Liver (tissue), 9 donors: ENCODE results near the gene TMEM165. TPM values are rescaled to one million over a fixed set of nuclear protein-coding genes. Genes with fewer than 3 reads are reported as not detected.

Experiments used
- DNase-seq: peaks from one replicate; pipeline ENCODE4 v3.0.0-alpha.2; 2017; ENCODE audit warnings: low spot score
- H3K27ac ChIP-seq, 2 donors: one replicate each; pipeline ENCODE4 v1.7.0; 2013; ENCODE audit warnings: inconsistent platforms in 2 of 2, low read length in 2 of 2, control low read depth in 1 of 2, low read depth in 1 of 2, mild to moderate bottlenecking in 1 of 2
- H3K27me3 ChIP-seq, 4 donors: one replicate each; pipeline versions ENCODE4 v1.6.1 to v1.7.0; 2013; ENCODE audit warnings: low read length in 3 of 4, inconsistent platforms in 1 of 4, mild to moderate bottlenecking in 1 of 4, moderate library complexity in 1 of 4; ENCODE audit not compliant: control insufficient read depth in 4 of 4, insufficient read depth in 4 of 4
- H3K36me3 ChIP-seq, 4 donors: one replicate each; pipeline versions ENCODE4 v1.6.1 to v1.7.0; 2013; ENCODE audit warnings: low read length in 3 of 4, mild to moderate bottlenecking in 3 of 4, low read depth in 1 of 4, moderate library complexity in 1 of 4; ENCODE audit not compliant: control insufficient read depth in 4 of 4, insufficient read depth in 3 of 4
- H3K4me1 ChIP-seq, 4 donors: one replicate each; pipeline versions ENCODE4 v1.6.1 to v1.7.0; 2013; ENCODE audit warnings: low read length in 3 of 4, mild to moderate bottlenecking in 3 of 4, moderate library complexity in 1 of 4; ENCODE audit not compliant: control insufficient read depth in 4 of 4, insufficient read depth in 4 of 4
- H3K4me3 ChIP-seq, 3 donors: one replicate each; pipeline versions ENCODE4 v1.6.1 to v1.7.0; 2013; ENCODE audit warnings: low read length in 3 of 3, control low read depth in 1 of 3, low read depth in 1 of 3, mild to moderate bottlenecking in 1 of 3
- H3K9ac ChIP-seq, 2 donors: one replicate each; pipeline ENCODE4 v1.7.0; 2013; ENCODE audit warnings: low read length in 2 of 2, mild to moderate bottlenecking in 2 of 2, moderate library complexity in 2 of 2, control low read depth in 1 of 2, low read depth in 1 of 2
- H3K9me3 ChIP-seq, 4 donors: one replicate each; pipeline versions ENCODE4 v1.6.1 to v1.7.0; 2013; ENCODE audit warnings: low read length in 3 of 4; ENCODE audit not compliant: control insufficient read depth in 4 of 4
- ATF3 ChIP-seq: IDR thresholded peaks from 2 replicates; pipeline ENCODE4 v1.6.1; 2016; ENCODE audit warnings: antibody characterized with exemption
- CTCF ChIP-seq: fragments of 150-350 bp; IDR thresholded peaks from 2 replicates; pipeline ENCODE4 v1.5.1; 2017; ENCODE audit warnings: improper control_type of control experiment, low read depth, low read length; ENCODE audit not compliant: missing input control
- EGR1 ChIP-seq, 2 donors: IDR thresholded peaks; 2 replicates each; pipeline ENCODE4 v1.6.1; 2016 to 2018; ENCODE audit warnings: antibody characterized with exemption in 2 of 2, low read depth in 2 of 2
- FOXA1 ChIP-seq: IDR thresholded peaks from 2 replicates; pipeline ENCODE4 v1.6.1; 2016; ENCODE audit warnings: antibody characterized with exemption
- FOXA2 ChIP-seq: IDR thresholded peaks from 2 replicates; pipeline ENCODE4 v1.6.1; 2016; ENCODE audit warnings: antibody characterized with exemption
- HNF4A ChIP-seq, 2 donors: conservative IDR thresholded peaks; 2 replicates each; pipeline ENCODE4 v1.6.1; 2016; ENCODE audit warnings: antibody characterized with exemption in 2 of 2, mild to moderate bottlenecking in 2 of 2
- HNF4G ChIP-seq: IDR thresholded peaks from 2 replicates; pipeline ENCODE4 v1.6.1; 2016; ENCODE audit warnings: antibody characterized with exemption
- JUND ChIP-seq, 2 donors: IDR thresholded peaks; 2 replicates each; pipeline ENCODE4 v1.6.1; 2016; ENCODE audit warnings: antibody characterized with exemption in 2 of 2
- MAX ChIP-seq: IDR thresholded peaks from 2 replicates; pipeline ENCODE4 v1.6.1; 2016; ENCODE audit warnings: antibody characterized with exemption
- NR2F2 ChIP-seq: IDR thresholded peaks from 2 replicates; pipeline ENCODE4 v1.6.1; 2016; ENCODE audit warnings: antibody characterized with exemption
- RAD21 ChIP-seq, 2 donors: IDR thresholded peaks; 2 replicates each; pipeline ENCODE4 v1.6.1; 2016; ENCODE audit warnings: antibody characterized with exemption in 2 of 2, mild to moderate bottlenecking in 2 of 2
- REST ChIP-seq: IDR thresholded peaks from 2 replicates; pipeline ENCODE4 v1.6.1; 2016; ENCODE audit warnings: antibody characterized with exemption, mild to moderate bottlenecking
- RXRA ChIP-seq, 2 donors: IDR thresholded peaks; 2 replicates each; pipeline ENCODE4 v1.6.1; 2017 to 2018; ENCODE audit warnings: antibody characterized with exemption in 2 of 2, mild to moderate bottlenecking in 1 of 2
- SP1 ChIP-seq: IDR thresholded peaks from 2 replicates; pipeline ENCODE4 v1.6.1; 2018; ENCODE audit warnings: antibody characterized with exemption, mild to moderate bottlenecking
- TAF1 ChIP-seq: conservative IDR thresholded peaks from 2 replicates; pipeline ENCODE4 v1.6.1; 2016; ENCODE audit warnings: antibody characterized with exemption, mild to moderate bottlenecking
- YY1 ChIP-seq: IDR thresholded peaks from 2 replicates; pipeline ENCODE4 v1.6.1; 2016; ENCODE audit warnings: antibody characterized with exemption, mild to moderate bottlenecking
- ZBTB33 ChIP-seq: IDR thresholded peaks from 2 replicates; pipeline ENCODE4 v1.6.1; 2016; ENCODE audit warnings: antibody characterized with exemption
- WGBS: extraction: QIAGEN DNeasy Blood & Tissue Kit; methylation state at CpG from one replicate; pipeline ENCODE4 v1.1.7; 2013; 5-methylcytosine and 5-hydroxymethylcytosine counted together
- polyA plus RNA-seq, 2 donors: library from polyadenylated mRNA; stranded (reverse) in 1 of 2; unstranded in 1 of 2; fragments of 200-250 nt in 1 of 2; fragments of >200 nt in 1 of 2; fragmentation: Nextera tagmentation in 1 of 2; extraction: Ambion mirVana in 1 of 2; gene quantifications; one replicate each; pipeline versions ENCODE4 v1.2.1 to v1.2.3, GENCODE V29; 2013 to 2015
- total RNA-seq, 2 donors: library from RNA; depleted of rRNA; stranded (reverse); fragments of >200 nt; gene quantifications; one replicate each; pipeline ENCODE4 v1.2.3, GENCODE V29; 2014
- donor health status: healthy.
- donor health status: healthy.
- donor health status: healthy.
- donor health status: healthy.
- donor health status: healthy.

TMEM165 gene
- total and polyA plus RNA-seq, 4 donors, result 16.4 to 42.1 (median 29.1) TPM

GRCh38 chr4:55437356-55437796 is 41.6 kb downstream of the TMEM165 start:
- Histone ChIP-seq H3K36me3 (peaks cover 10 to 40% (median 23%) of the 10 kb centered on the region in 4 donors), H3K9ac (no peak overlapping the region), H3K4me3 (no peak overlapping the region), H3K27me3 (no peaks in the 10 kb centered on the region), H3K4me1 (no peaks in the 10 kb centered on the region), H3K27ac (no peak overlapping the region), H3K9me3 (no peaks in the 10 kb centered on the region)
- no peak for DNase-seq
- WGBS, result 85% methylated on average over 5 of the region's 5 CpGs
- no peak for TF ChIP-seq FOXA2
- no peak for TF ChIP-seq HNF4A (conservative IDR thresholded peaks at IDR 0.05)
- TF ChIP-seq ATF3, result no peak
- TF ChIP-seq CTCF, result no peak
- no peak for TF ChIP-seq SP1
- no peak for TF ChIP-seq EGR1 (IDR thresholded peaks at IDR 0.05; ENCODE audit: low read depth in 2 of 2)
- TF ChIP-seq REST, result no peak
- TF ChIP-seq HNF4G, result no peak
- no peak for TF ChIP-seq NR2F2
- TF ChIP-seq ZBTB33, result no peak
- no peak for TF ChIP-seq RAD21 (IDR thresholded peaks at IDR 0.05)
- no peak for TF ChIP-seq YY1
- TF ChIP-seq RXRA (IDR thresholded peaks at IDR 0.05), result no peak
- TF ChIP-seq FOXA1, result no peak

GRCh38 chr4:55437823-55438222 is 42.1 kb downstream of the TMEM165 start:
- H3K9me3 ChIP-seq, result no peaks in the 10 kb centered on the region
- WGBS, result 92% methylated on average over 3 of the region's 3 CpGs
- H3K9ac ChIP-seq, result no peak overlapping the region
- H3K4me1 ChIP-seq, result no peaks in the 10 kb centered on the region
- no peaks in the 10 kb centered on the region for H3K27me3 ChIP-seq
- H3K36me3 ChIP-seq, result peaks cover 10 to 41% (median 23%) of the 10 kb centered on the region in 4 donors
- H3K27ac ChIP-seq, result no peak overlapping the region
- no peak overlapping the region for H3K4me3 ChIP-seq
- DNase-seq, result no peak
- TF ChIP-seq HNF4A (conservative IDR thresholded peaks at IDR 0.05), result no peak
- no peak for TF ChIP-seq SP1
- no peak for TF ChIP-seq TAF1
- TF ChIP-seq JUND (IDR thresholded peaks at IDR 0.05), result no peak
- no peak for TF ChIP-seq ZBTB33
- no peak for TF ChIP-seq FOXA1
- no peak for TF ChIP-seq ATF3
- TF ChIP-seq FOXA2, result no peak
- TF ChIP-seq CTCF, result no peak
- TF ChIP-seq MAX, result no peak
- no peak for TF ChIP-seq NR2F2
- no peak for TF ChIP-seq HNF4G
- TF ChIP-seq YY1, result no peak
